IMR-90 (cell line): Measurements from ENCODE around the gene CAB39. TPM values are rescaled to one million over a fixed set of nuclear protein-coding genes. Genes with fewer than 3 reads are reported as not detected.

ENCODE experiments used
- ATAC-seq: fragments of 200-7000 bp; cut with Tn5 transposase; 2 replicates; pipeline ENCODE4 v1.9.1; 2020; ENCODE audit warnings: low read depth, mild to moderate bottlenecking, moderate library complexity
- BruUV-seq: library from RNA; stranded (reverse); fragments of 400-500 nt; replicated peaks from 2 replicates; lab custom pipeline; 2021; lab: Mats Ljungman, UMichigan
- CTCF ChIA-PET: fragments of 300-600 bp; formaldehyde crosslinking; extraction: SDS; loops from one replicate; lab custom pipeline; 2021; ENCODE audit warnings: antibody characterized with exemption; lab: Yijun Ruan, JAX
- POLR2A ChIA-PET: fragments of 300-600 bp; sonication (Branson Sonifier 250); formaldehyde crosslinking; loops from one replicate; lab custom pipeline; 2022; ENCODE audit warnings: antibody characterized with exemption; ENCODE audit not compliant: unreplicated experiment; lab: Charles Lee
- DNase-seq: peaks from one replicate; pipeline ENCODE4 v3.0.0; 2013
- H2AFZ ChIP-seq: replicated peaks from 2 replicates; pipeline ENCODE3; 2013; ENCODE audit warnings: low read length, mild to moderate bottlenecking; ENCODE audit not compliant: poor library complexity
- H2AK5ac ChIP-seq: 2 replicates; pipeline ENCODE4 v1.6.1; 2013; ENCODE audit warnings: low read depth, low read length, inconsistent platforms
- H2AK9ac ChIP-seq: replicated peaks from 2 replicates; pipeline ENCODE3; 2013; ENCODE audit warnings: mild to moderate bottlenecking, low read depth, low read length, moderate library complexity; ENCODE audit not compliant: poor library complexity
- H2BK120ac ChIP-seq: 2 replicates; pipeline ENCODE4 v1.6.1; 2013; ENCODE audit warnings: low read depth, low read length, inconsistent platforms
- H2BK15ac ChIP-seq: 3 replicates; pipeline ENCODE4 v1.6.1; 2013; ENCODE audit warnings: low read depth, low read length, inconsistent platforms
- H2BK20ac ChIP-seq: 2 replicates; pipeline ENCODE4 v1.6.1; 2013; ENCODE audit warnings: low read depth, mild to moderate bottlenecking, inconsistent platforms, low read length, moderate library complexity
- H2BK5ac ChIP-seq: 2 replicates; pipeline ENCODE4 v1.6.1; 2013; ENCODE audit warnings: mild to moderate bottlenecking, low read depth, low read length, inconsistent platforms; ENCODE audit not compliant: poor library complexity, severe bottlenecking
- H3K14ac ChIP-seq: replicated peaks from 2 replicates; pipeline ENCODE4 v1.6.1; 2013; ENCODE audit warnings: low read depth, low read length, inconsistent platforms
- H3K18ac ChIP-seq: 2 replicates; pipeline ENCODE4 v1.6.1; 2013; ENCODE audit warnings: low read depth, low read length, control low read depth
- H3K23ac ChIP-seq: 2 replicates; pipeline ENCODE4 v1.6.1; 2013; ENCODE audit warnings: low read depth, low read length, inconsistent platforms
- H3K27ac ChIP-seq: 2 replicates; pipeline ENCODE4 v1.5.1; 2013; ENCODE audit warnings: mild to moderate bottlenecking, control low read depth, low read length; ENCODE audit not compliant: insufficient read depth
- H3K27me3 ChIP-seq: 2 replicates; pipeline ENCODE4 v1.6.1; 2013; ENCODE audit warnings: low read length; ENCODE audit not compliant: control insufficient read depth, insufficient read depth
- H3K36me3 ChIP-seq: 2 replicates; pipeline ENCODE4 v1.6.1; 2013; ENCODE audit warnings: low read length, mixed read lengths; ENCODE audit not compliant: control insufficient read depth, insufficient read depth
- H3K4ac ChIP-seq: 2 replicates; pipeline ENCODE4 v1.6.1; 2013; ENCODE audit warnings: low read depth, low read length, inconsistent platforms
- H3K4me1 ChIP-seq: 2 replicates; pipeline ENCODE4 v1.6.1; 2013; ENCODE audit warnings: low read length, mixed read lengths; ENCODE audit not compliant: control insufficient read depth, insufficient read depth
- H3K4me2 ChIP-seq: 2 replicates; pipeline ENCODE4 v1.6.1; 2013; ENCODE audit warnings: low read depth, mild to moderate bottlenecking, control low read depth, low read length, moderate library complexity
- H3K4me3 ChIP-seq: 2 replicates; pipeline ENCODE4 v1.5.1; 2013; ENCODE audit warnings: low read depth, mild to moderate bottlenecking, control low read depth, low read length, moderate library complexity; ENCODE audit not compliant: insufficient read depth
- H3K56ac ChIP-seq: 2 replicates; pipeline ENCODE4 v1.6.1; 2013; ENCODE audit warnings: low read length, inconsistent platforms; ENCODE audit not compliant: insufficient read depth; ENCODE audit errors: extremely low read depth
- H3K79me1 ChIP-seq, 2 experiments: 2 replicates each; pipeline ENCODE4 v1.6.1; 2013; ENCODE audit warnings: low read length in 2 of 2, inconsistent platforms in 1 of 2, low read depth in 1 of 2
- H3K9ac ChIP-seq: 2 replicates; pipeline ENCODE4 v1.6.1; 2013; ENCODE audit warnings: low read depth, low read length, control low read depth
- H3K9me1 ChIP-seq: 2 replicates; pipeline ENCODE4 v1.6.1; 2013; ENCODE audit warnings: low read length, inconsistent platforms; ENCODE audit not compliant: insufficient read depth
- H3K9me3 ChIP-seq: 2 replicates; pipeline ENCODE4 v1.6.1; 2013; ENCODE audit warnings: low read length; ENCODE audit not compliant: control insufficient read depth, insufficient read depth
- H4K20me1 ChIP-seq: 2 replicates; pipeline ENCODE4 v1.6.1; 2013; ENCODE audit warnings: low read length, inconsistent platforms; ENCODE audit not compliant: insufficient read depth
- H4K5ac ChIP-seq: 2 replicates; pipeline ENCODE4 v1.6.1; 2013; ENCODE audit warnings: mild to moderate bottlenecking, low read depth, low read length, control low read depth
- H4K8ac ChIP-seq, 2 experiments: 2 replicates each; pipeline ENCODE4 v1.6.1; 2013; ENCODE audit warnings: low read depth in 2 of 2, low read length in 2 of 2, control low read depth in 1 of 2, inconsistent platforms in 1 of 2
- H4K91ac ChIP-seq: 2 replicates; pipeline ENCODE4 v1.6.1; 2013; ENCODE audit warnings: low read depth, low read length, inconsistent platforms; ENCODE audit not compliant: insufficient read depth
- BHLHE40 ChIP-seq: fragments of 150-350 bp; IDR thresholded peaks from 2 replicates; pipeline ENCODE4 v1.6.1; 2016; ENCODE audit warnings: mild to moderate bottlenecking, low read depth, low read length
- CEBPB ChIP-seq: IDR thresholded peaks from 2 replicates; pipeline ENCODE4 v1.6.1; 2012; ENCODE audit warnings: low read depth, low read length, improper control_type of control experiment
- MAFK ChIP-seq: IDR thresholded peaks from 2 replicates; pipeline ENCODE4 v1.6.1; 2012; ENCODE audit warnings: low read depth, low read length, improper control_type of control experiment
- MAZ ChIP-seq: IDR thresholded peaks from 2 replicates; pipeline ENCODE4 v1.6.1; 2012; ENCODE audit warnings: low read depth, mild to moderate bottlenecking, low read length, improper control_type of control experiment, moderate library complexity, borderline replicate concordance
- NFE2L2 ChIP-seq: fragments of 150-350 bp; IDR thresholded peaks from 2 replicates; pipeline ENCODE4 v1.6.1; 2016; ENCODE audit warnings: low read depth, mild to moderate bottlenecking, low read length
- POLR2A ChIP-seq: IDR thresholded peaks from 2 replicates; pipeline ENCODE4 v1.6.1; 2012; ENCODE audit warnings: mild to moderate bottlenecking, low read depth, low read length
- RAD21 ChIP-seq: IDR thresholded peaks from 2 replicates; pipeline ENCODE4 v1.6.1; 2012; ENCODE audit warnings: low read length, improper control_type of control experiment
- SMC3 ChIP-seq: fragments of 150-350 bp; IDR thresholded peaks from 2 replicates; pipeline ENCODE4 v1.6.1; 2016; ENCODE audit warnings: low read depth, mild to moderate bottlenecking, antibody characterized with exemption, low read length, moderate library complexity
- WGBS, 2 experiments: methylation state at CpG; one replicate each; pipeline versions ENCODE4 v1.1.5 to v1.1.7; 2013; ENCODE audit warnings: missing lambda C conversion rate in 2 of 2; ENCODE audit not compliant: insufficient read length in 1 of 2; ENCODE audit errors: extremely low coverage in 2 of 2; 5-methylcytosine and 5-hydroxymethylcytosine counted together
- dilution Hi-C: fragments of 300-500 bp; cut with HindIII; formaldehyde crosslinking; loops from one replicate; pipeline ENCODE4 v1.14.3; 2018; ENCODE audit warnings: low sequenced_read_pairs; ENCODE audit not compliant: unreplicated experiment
- in situ Hi-C: fragments of 300-500 bp; cut with MboI; formaldehyde crosslinking; loops from 3 replicates; pipeline ENCODE4 v1.14.3; 2019; ENCODE audit warnings: low sequenced_read_pairs, inconsistent platforms, mixed read lengths
- intact Hi-C: fragments of 100-400 bp; cut with micrococcal nuclease; formaldehyde crosslinking; loops from 2 replicates; pipeline ENCODE4 v1.10.0; 2022
- polyA plus RNA-seq, 3 experiments: library from polyadenylated mRNA; depleted of rRNA; stranded (reverse); fragments of >200 nt; gene quantifications; 2 replicates each; pipeline ENCODE4 v1.2.3, GENCODE V29; 2012; ENCODE audit warnings: low replicate concordance in 1 of 3
- total RNA-seq: library from RNA; depleted of rRNA; stranded (reverse); fragments of >200 nt; gene quantifications from 2 replicates; pipeline ENCODE4 v1.2.3, GENCODE V29; 2012
- TF ChIP-seq, protein P1 (sequence below): fragments of 150-350 bp; IDR thresholded peaks from 2 replicates; pipeline ENCODE4 v1.6.1; 2016; ENCODE audit warnings: low read depth, mild to moderate bottlenecking, low read length, moderate library complexity, borderline replicate concordance
- TF ChIP-seq, protein P2 (sequence below): conservative IDR thresholded peaks from 2 replicates; pipeline ENCODE4 v1.5.1; 2012; ENCODE audit warnings: mild to moderate bottlenecking, low read depth, low read length, improper control_type of control experiment
- TF ChIP-seq, protein P3 (sequence below): fragments of 150-350 bp; IDR thresholded peaks from 2 replicates; pipeline ENCODE4 v1.6.1; 2017; ENCODE audit warnings: mild to moderate bottlenecking, antibody characterized with exemption, low read length, low read depth

Gene CAB39
- total and polyA plus RNA-seq, 2 of the 4 experiments (the other 2 are of a cell fraction): 38.2 to 71.7 TPM

DNA sequence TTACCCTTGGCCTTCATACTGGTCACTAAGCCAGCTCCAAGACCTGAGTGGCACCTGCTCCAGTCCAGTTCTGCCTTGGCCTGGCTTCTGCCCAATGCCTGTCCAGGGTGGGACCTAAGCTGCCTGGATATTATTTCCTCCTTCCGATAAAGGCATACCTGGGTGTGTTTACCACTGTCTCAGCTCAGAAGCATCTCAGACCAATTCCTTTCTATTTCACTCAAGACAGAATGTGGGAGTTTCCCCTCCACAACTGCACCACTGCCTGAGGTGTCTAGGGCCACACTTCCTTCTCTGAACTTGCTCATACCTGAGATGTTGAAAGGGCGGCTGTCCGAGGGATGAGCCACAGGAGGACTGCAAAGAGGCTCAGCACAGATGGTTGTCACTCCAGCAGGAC lies 18.4 kb upstream of the CAB39 start:
- Histone ChIP-seq H2BK20ac (no peak overlapping the region), H3K4me2 (no peak overlapping the region), H3K4me3 (no peak overlapping the region), H2BK120ac (no peak overlapping the region), H3K56ac (no peak overlapping the region), H3K27me3 (no peaks in the 10 kb centered on the region), H2AFZ (no peak overlapping the region), H3K18ac (no peak overlapping the region), H3K27ac (no peak overlapping the region), H3K9me3 (no peaks in the 10 kb centered on the region), H4K5ac (no peak overlapping the region), H3K9ac (no peak overlapping the region), H4K91ac (no peak overlapping the region), H3K4ac (no peak overlapping the region), H3K4me1 (peaks cover 6% of the 10 kb centered on the region), H2BK5ac (no peak overlapping the region), H3K23ac (no peak overlapping the region), H2BK15ac (no peak overlapping the region), H4K8ac (no peak overlapping the region), H3K14ac (no peak overlapping the region), H2AK9ac (no peak overlapping the region), H2AK5ac (no peak overlapping the region), H3K36me3 (no peaks in the 10 kb centered on the region), H3K9me1 (peaks cover 14% of the 10 kb centered on the region), H4K20me1 (no peaks in the 10 kb centered on the region), H3K79me1 (no peaks in the 10 kb centered on the region)
- DNase-seq: no peak
- POLR2A ChIA-PET: no interaction called here
- BruUV-seq: no TSS peak
- dilution Hi-C loops (no loop called here), intact Hi-C loops (no loop called here), in situ Hi-C loops (no loop called here)
- no peak for ATAC-seq
- CTCF ChIA-PET: no interaction called here
- 100% methylated on average over 3 of the region's 3 CpGs; no CpG with 5 or more reads in 1 of the 2 experiments for WGBS, 2 experiments
- TF ChIP-seq RAD21: no peak
- TF ChIP-seq NFE2L2: no peak
- TF ChIP-seq CEBPB: no peak
- TF ChIP-seq, protein P1, sequence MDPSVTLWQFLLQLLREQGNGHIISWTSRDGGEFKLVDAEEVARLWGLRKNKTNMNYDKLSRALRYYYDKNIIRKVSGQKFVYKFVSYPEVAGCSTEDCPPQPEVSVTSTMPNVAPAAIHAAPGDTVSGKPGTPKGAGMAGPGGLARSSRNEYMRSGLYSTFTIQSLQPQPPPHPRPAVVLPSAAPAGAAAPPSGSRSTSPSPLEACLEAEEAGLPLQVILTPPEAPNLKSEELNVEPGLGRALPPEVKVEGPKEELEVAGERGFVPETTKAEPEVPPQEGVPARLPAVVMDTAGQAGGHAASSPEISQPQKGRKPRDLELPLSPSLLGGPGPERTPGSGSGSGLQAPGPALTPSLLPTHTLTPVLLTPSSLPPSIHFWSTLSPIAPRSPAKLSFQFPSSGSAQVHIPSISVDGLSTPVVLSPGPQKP: no peak
- TF ChIP-seq, protein P2, sequence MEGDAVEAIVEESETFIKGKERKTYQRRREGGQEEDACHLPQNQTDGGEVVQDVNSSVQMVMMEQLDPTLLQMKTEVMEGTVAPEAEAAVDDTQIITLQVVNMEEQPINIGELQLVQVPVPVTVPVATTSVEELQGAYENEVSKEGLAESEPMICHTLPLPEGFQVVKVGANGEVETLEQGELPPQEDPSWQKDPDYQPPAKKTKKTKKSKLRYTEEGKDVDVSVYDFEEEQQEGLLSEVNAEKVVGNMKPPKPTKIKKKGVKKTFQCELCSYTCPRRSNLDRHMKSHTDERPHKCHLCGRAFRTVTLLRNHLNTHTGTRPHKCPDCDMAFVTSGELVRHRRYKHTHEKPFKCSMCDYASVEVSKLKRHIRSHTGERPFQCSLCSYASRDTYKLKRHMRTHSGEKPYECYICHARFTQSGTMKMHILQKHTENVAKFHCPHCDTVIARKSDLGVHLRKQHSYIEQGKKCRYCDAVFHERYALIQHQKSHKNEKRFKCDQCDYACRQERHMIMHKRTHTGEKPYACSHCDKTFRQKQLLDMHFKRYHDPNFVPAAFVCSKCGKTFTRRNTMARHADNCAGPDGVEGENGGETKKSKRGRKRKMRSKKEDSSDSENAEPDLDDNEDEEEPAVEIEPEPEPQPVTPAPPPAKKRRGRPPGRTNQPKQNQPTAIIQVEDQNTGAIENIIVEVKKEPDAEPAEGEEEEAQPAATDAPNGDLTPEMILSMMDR: no peak
- no peak for TF ChIP-seq SMC3
- TF ChIP-seq MAZ: no peak
- TF ChIP-seq POLR2A: no peak
- TF ChIP-seq, protein P3, sequence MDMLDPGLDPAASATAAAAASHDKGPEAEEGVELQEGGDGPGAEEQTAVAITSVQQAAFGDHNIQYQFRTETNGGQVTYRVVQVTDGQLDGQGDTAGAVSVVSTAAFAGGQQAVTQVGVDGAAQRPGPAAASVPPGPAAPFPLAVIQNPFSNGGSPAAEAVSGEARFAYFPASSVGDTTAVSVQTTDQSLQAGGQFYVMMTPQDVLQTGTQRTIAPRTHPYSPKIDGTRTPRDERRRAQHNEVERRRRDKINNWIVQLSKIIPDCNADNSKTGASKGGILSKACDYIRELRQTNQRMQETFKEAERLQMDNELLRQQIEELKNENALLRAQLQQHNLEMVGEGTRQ: no peak
- no peak for TF ChIP-seq MAFK
- no peak for TF ChIP-seq BHLHE40
